Neural crest cell (in vitro differentiated cells): ENCODE results near the gene HBZ. TPM values are rescaled to one million over a fixed set of nuclear protein-coding genes. Genes with fewer than 3 reads are reported as not detected.

ENCODE experiments used
- DNase-seq: peaks from one replicate; pipeline ENCODE4 v3.0.0; 2021; ENCODE audit warnings: low read depth, mixed read lengths, low spot score
- H3K27ac Mint-ChIP-seq: one replicate; pipeline ENCODE4 v1.8.0; 2021; ENCODE audit warnings: mild to moderate bottlenecking, mixed read lengths; ENCODE audit not compliant: unreplicated experiment
- H3K27me3 Mint-ChIP-seq: 2 replicates; pipeline ENCODE4 v1.8.0; 2021; ENCODE audit warnings: low read depth, mild to moderate bottlenecking, mixed read lengths
- H3K36me3 Mint-ChIP-seq: 2 replicates; pipeline ENCODE4 v1.8.0; 2021; ENCODE audit warnings: low read depth, mild to moderate bottlenecking, mixed read lengths
- H3K4me1 Mint-ChIP-seq: 2 replicates; pipeline ENCODE4 v1.8.0; 2021; ENCODE audit warnings: mixed read lengths
- H3K4me3 Mint-ChIP-seq: one replicate; pipeline ENCODE4 v1.8.0; 2021; ENCODE audit warnings: mild to moderate bottlenecking, mixed read lengths
- H3K9me3 Mint-ChIP-seq: 2 replicates; pipeline ENCODE4 v1.8.0; 2021; ENCODE audit warnings: mixed read lengths
- long read RNA-seq: library from polyadenylated mRNA; unstranded; transcript quantifications from one replicate; pipeline ENCODE4 v2.0.0, GENCODE V29; 2020
- total RNA-seq: library from RNA; stranded (reverse); gene quantifications from 2 replicates; pipeline ENCODE4 v1.2.1, GENCODE V29; 2021
- TF ChIP-seq, protein P1 (sequence below): fragments of 200-600 bp; sonication (generic); conservative IDR thresholded peaks from 2 replicates; pipeline ENCODE4 v1.5.0; 2021; ENCODE audit warnings: antibody characterized with exemption, mild to moderate bottlenecking

The HBZ gene
- not detected in 2 replicates for total RNA-seq
- long read RNA-seq, result 0 reads

DNA sequence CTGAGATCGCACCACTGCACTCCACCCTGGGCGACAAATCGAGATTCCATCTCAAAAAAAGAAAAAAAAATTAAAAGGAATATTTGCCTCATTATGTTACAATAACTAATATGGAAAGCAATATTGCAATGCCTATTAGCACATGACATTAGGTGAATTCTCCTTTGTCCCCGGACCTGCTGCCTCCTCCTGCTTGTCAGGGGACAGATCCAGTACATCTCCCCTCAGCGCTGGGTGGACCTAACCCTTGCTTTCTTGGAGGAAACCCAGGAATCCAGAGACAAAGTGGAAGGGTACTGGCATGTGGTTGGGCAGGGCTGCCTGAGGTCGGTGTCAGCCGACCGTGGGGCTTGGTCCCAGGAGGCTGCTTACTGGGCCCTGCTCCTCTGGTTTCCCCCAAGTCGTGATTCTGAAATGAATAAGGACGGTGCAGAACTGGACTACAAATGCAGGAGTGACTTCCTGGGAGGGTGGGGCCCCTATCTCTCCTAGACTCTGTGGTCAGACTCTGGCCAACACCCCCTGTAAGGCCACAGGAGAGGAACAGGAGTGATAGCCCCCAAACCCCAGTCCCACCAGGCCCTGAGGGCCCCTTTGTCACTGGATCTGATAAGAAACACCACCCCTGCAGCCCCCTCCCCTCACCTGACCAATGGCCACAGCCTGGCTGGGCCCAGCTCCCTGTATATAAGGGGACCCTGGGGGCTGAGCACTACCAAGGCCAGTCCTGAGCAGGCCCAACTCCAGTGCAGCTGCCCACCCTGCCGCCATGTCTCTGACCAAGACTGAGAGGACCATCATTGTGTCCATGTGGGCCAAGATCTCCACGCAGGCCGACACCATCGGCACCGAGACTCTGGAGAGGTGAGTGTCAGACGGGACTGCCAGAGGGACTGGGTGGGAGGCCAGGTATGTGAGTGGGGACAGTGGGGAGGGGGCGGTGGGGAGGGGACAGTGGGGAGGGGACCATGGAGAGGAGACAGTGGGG is at the start of gene HBZ:
HBZ (plus strand) TSS at position 504 of the 988 bp plus-strand sequence; CDS start at position 770, 266 bp downstream.
- Mint-ChIP-seq H3K4me3 (peak within 1 kb of the TSS; percentile 65), H3K4me1 (peaks cover 7% of the 10 kb centered on the region)
- TF ChIP-seq, protein P1, sequence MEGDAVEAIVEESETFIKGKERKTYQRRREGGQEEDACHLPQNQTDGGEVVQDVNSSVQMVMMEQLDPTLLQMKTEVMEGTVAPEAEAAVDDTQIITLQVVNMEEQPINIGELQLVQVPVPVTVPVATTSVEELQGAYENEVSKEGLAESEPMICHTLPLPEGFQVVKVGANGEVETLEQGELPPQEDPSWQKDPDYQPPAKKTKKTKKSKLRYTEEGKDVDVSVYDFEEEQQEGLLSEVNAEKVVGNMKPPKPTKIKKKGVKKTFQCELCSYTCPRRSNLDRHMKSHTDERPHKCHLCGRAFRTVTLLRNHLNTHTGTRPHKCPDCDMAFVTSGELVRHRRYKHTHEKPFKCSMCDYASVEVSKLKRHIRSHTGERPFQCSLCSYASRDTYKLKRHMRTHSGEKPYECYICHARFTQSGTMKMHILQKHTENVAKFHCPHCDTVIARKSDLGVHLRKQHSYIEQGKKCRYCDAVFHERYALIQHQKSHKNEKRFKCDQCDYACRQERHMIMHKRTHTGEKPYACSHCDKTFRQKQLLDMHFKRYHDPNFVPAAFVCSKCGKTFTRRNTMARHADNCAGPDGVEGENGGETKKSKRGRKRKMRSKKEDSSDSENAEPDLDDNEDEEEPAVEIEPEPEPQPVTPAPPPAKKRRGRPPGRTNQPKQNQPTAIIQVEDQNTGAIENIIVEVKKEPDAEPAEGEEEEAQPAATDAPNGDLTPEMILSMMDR, result no peak

DNA sequence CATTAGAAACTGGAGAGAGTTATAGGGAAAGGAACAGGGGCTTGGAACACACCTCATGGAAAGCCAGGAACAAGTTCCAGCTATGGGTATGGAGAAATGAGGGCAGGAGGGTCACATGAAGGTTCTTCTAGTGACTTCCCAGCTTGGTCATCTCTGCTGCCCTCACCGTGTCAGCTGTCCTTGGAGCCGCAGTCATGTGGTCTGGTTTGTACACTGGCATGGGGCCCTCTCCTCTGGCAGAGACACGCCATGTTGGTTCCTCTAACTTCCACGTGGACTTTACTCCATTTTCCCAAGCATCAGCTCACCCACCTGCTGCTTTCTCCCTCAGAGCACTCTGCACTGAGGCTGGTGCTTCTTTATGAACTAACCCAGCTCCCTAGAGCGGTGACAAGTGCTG is 48.1 kb upstream of the HBZ start:
- Mint-ChIP-seq H3K4me1 (peaks cover 33% of the 10 kb centered on the region), H3K36me3 (no peaks in the 10 kb centered on the region), H3K27ac (no peak overlapping the region), H3K4me3 (no peak overlapping the region), H3K9me3 (no peaks in the 10 kb centered on the region), H3K27me3 (no peaks in the 10 kb centered on the region)
- DNase-seq, result no peak
- TF ChIP-seq, protein P1, result no peak

More for the DNA sequence above, at the start of gene HBZ:
- no peak for DNase-seq
- Mint-ChIP-seq H3K36me3 (no peaks in the 10 kb centered on the region), H3K27ac (no peak within 1 kb of the TSS), H3K9me3 (no peaks in the 10 kb centered on the region), H3K27me3 (peaks cover 77% of the 10 kb centered on the region)

DNA sequence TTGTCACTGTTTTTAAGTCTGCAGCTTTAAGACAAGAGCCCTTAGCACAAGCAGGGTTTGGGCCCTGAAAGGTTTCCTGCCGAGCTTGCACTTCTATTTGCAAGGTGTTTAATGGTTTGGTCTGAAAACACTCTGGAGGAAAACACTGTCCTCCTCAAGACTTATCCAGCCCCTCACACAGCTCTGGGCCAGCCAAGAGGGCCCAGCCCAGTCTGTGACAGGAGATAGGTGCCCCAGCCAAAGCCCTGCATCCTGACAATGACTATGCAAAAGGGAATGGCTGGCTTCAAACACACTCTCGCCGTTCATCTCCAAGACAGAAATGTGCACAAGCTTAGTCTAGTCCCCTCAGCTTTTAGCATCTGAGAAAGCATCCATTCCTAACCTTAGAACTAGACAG is 47.5 kb upstream of the HBZ start:
- peaks cover 33% of the 10 kb centered on the region for H3K4me1 Mint-ChIP-seq
- H3K27me3 Mint-ChIP-seq, result no peaks in the 10 kb centered on the region
- TF ChIP-seq, protein P1, result no peak
- H3K27ac Mint-ChIP-seq, result no peak overlapping the region
- no peak for DNase-seq
- no peaks in the 10 kb centered on the region for H3K9me3 Mint-ChIP-seq
- no peak overlapping the region for H3K4me3 Mint-ChIP-seq
- H3K36me3 Mint-ChIP-seq, result no peaks in the 10 kb centered on the region

DNA sequence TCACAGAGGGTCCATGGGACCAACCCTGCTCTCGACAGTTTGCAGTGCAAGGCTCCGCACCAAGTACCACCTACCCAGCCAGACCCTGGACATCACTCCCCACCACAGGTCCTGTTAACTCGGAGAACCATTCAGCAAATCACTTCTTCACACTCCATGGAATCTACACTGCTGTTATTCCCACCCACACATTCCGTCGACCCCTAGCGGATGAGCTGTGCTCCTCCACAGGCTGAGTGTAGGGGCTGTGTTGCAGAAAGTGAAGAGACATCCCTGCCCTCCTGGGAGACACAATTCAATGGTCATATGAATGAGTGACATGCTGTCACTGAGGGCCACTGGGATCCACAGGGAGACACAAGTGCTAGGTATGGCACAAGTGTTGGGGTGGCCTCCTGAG is 46.9 kb upstream of the HBZ start:
- TF ChIP-seq, protein P1, result no peak
- DNase-seq, result no peak
- H3K4me1 Mint-ChIP-seq, result peaks cover 33% of the 10 kb centered on the region
- no peaks in the 10 kb centered on the region for H3K9me3 Mint-ChIP-seq
- no peaks in the 10 kb centered on the region for H3K36me3 Mint-ChIP-seq
- no peaks in the 10 kb centered on the region for H3K27me3 Mint-ChIP-seq
- H3K4me3 Mint-ChIP-seq, result no peak overlapping the region
- no peak overlapping the region for H3K27ac Mint-ChIP-seq

DNA sequence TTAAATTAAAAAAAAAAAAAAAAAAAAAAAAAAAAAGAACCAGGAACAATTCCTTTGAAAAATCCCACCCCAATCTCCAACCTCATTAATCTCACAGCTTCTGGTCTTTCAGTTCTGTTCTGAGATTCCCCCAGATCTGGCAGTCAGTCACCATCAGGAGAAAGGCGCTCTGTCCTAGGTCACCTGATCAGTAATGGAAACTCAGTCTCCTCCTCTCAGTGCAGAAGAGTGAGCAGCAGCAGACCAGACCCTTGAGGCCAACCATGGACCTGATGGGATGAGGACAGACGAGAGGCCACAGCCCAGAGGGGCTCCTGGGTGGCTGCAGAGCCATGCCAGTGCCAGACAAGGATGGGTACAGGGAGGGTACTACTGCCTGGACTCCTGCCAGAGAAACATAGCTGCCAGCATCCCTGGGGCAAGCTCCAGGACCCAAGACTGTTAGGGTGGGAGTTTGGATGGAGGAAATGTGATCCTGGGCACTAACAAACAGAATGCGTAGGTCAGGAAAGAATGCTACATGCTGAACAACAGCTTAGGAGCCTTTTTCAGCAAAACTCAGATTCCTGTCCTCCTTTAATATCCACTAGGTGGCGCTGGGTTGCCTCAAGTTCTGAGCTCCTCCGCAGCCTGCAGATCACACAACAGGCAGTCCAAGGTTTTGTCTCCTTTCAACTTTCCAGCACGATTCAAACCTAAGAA is 45.7 kb upstream of the HBZ start:
- no peak overlapping the region for H3K4me3 Mint-ChIP-seq
- TF ChIP-seq, protein P1, result peak; percentile 87
- DNase-seq, result peak; percentile 42
- H3K27ac Mint-ChIP-seq, result no peak overlapping the region
- no peaks in the 10 kb centered on the region for H3K27me3 Mint-ChIP-seq
- no peaks in the 10 kb centered on the region for H3K9me3 Mint-ChIP-seq
- no peaks in the 10 kb centered on the region for H3K36me3 Mint-ChIP-seq
- peaks cover 27% of the 10 kb centered on the region for H3K4me1 Mint-ChIP-seq
